Erythroblast (primary cell): ENCODE data around the gene MYLK.

Source experiments
- GATA1 ChIP-seq: IDR thresholded peaks from 2 replicates; pipeline ENCODE4 v1.6.1; 2011; ENCODE audit warnings: low read depth, mild to moderate bottlenecking, control low read depth, low read length, moderate library complexity
- POLR2A ChIP-seq: IDR thresholded peaks from 2 replicates; pipeline ENCODE4 v1.6.1; 2011; ENCODE audit warnings: mild to moderate bottlenecking, low read length

DNA sequence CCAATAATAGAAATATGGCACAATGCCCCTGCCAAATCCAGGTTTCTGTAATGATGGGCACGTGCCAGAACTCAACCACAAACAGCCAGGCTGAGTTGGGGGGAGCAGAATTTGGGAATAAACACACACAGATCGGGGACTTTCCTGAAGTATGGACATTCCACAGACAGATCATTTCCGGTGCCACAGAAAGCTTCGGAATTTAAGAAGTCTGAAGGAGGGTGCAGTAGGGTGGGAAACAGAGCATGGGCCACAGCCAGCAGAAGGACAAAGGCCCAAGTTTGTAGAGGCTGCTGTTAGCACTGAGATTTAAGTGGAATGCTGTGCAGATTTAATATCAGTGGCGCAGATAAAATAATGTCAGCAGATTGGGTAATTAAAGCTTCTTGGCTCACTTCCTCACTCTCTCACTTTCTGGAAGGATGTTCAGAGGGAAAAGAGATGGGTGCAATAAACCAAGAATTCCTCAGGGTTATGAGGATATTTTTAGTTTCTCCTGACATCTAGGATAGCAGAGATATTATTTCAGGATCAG lies 67.4 kb downstream of the MYLK start:
- TF ChIP-seq POLR2A (no peak), GATA1 (no peak)
